LNCAP (cell line): ENCODE data around the gene HAND2.

Experiments used
- CTCF ChIP-seq: fragments of 450-650 bp; IDR thresholded peaks from 2 replicates; pipeline ENCODE4 v1.5.1; 2017; ENCODE audit warnings: mild to moderate bottlenecking

Gene HAND2

DNA sequence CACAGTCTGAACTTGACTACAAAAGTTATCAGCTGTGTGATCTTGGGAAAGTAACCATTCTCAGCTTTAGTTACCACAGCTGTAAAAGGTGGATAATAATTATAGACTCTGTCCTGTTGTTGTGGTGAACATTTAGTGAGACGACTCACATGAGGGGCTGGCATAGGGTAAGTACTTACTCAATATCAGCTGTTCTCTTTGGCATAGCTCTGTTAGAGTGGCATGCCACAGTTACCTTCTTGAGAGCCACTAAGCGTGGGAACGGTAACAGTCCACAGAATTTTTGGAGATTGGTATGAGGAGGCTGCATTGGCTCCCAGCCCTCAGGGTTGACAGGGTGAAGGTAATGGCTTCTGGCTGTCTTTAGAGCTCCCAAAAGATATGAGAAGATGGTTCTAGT lies 13.2 kb upstream of the HAND2 start:
- TF ChIP-seq CTCF = no peak

- no peak for TF ChIP-seq CTCF
These were observed 10.0 kb upstream of the HAND2 start for GRCh38 chr4:173539986-173540385.

DNA sequence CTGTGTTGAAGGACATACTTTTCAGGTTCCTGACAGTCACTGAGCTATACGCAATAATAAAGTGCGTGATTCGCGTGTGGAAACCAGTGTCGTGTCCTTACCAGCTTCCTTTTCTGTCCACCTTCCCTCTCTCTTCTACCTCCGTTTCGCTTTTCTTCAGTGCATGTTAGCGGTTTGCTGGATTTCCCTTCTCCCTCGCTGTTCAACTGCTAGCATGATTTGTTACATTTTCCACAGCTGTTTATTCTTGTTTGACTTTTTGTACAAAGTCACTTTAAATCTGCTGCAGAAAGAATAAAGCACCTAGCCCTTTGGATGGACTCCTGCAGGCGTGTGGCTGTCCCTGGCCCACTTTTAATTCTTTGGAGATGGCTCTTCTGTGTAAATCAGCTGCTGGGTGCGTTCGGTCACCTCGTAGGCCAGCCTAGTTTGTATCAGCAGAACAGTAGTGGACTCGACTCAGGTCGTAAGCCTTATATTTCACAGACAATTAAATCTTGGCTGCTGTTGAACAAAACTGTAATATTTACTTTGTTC lies 8.9 kb upstream of the HAND2 start:
- no peak for TF ChIP-seq CTCF

DNA sequence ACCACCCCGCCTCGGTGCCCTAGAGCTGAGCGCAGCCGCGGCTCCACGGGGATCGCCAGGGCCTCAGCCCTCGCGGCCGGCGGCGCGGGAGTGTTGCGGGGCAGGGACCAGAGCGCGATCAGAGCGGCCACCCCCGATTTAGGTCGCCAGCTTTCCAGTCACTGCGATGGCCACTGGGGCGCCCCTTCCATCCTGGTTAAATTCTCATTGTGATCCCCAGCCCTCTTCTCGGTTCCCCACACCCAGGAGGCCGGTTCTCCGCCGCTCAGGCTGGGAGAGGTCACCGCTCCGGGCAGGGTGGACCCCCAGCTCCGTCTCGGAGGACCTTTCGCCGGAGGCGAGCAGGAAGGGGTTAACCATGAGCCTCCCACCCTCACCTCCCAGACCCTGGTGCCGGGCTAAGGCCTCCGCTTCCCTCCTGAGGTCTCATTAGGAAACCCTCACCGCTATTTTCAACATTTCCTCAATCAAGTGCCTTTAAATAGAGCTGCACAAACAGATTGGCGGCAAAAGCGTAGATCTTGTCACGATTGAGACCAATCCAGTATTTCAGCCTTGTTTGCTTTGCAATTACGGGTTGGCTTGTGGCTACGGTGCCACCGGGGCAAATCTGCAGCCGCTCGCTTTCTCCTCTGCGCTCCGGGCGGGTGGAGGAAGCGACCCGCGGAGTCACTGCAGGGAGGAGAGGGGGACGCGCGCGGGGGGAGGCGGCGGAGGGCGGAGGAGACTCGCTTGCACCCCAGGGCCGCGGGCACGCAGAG lies 8.3 kb upstream of the HAND2 start:
- no peak for TF ChIP-seq CTCF

DNA sequence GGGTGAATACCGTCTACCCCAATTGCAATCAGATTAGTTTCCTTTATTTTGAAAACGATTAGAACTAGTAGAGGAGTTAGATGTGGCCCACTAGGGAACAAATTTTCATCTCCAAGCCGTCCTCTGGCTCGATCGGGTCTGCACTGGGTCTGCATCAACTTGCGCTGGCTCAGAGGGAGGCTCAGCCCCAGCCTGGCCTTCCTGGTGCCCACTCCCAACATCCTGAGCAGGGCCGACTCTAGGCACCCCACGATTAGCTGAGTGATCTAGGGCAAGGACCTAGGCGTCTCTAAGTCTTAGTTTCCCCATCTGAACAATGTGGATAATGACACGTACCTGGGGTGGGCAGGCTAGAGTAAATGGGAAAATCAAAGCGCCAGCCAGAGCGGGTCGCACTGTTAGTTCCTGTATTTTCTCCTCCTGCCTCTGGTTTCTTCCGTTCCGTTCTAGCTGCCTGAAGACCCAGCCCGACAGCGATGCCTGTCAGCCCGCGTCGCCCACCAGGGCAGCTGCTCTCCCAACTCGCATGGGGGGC lies 7.7 kb upstream of the HAND2 start:
- TF ChIP-seq CTCF = no peak

GRCh38 chr4:173536808-173537429 lies 6.9 kb upstream of the HAND2 start:
- peak; percentile 37; the same call in 1 of the 2 replicates for TF ChIP-seq CTCF

GRCh38 chr4:173535957-173536356 lies 5.9 kb upstream of the HAND2 start:
- no peak for TF ChIP-seq CTCF
